Measurements from ENCODE around the gene INF2.

Gene INF2

GRCh38 chr14:104694475-104694950 is 5.1 kb downstream of the INF2 start:
- TF ChIP-seq PATZ1 (CRISPR knock-in tag; IDR thresholded peaks at IDR 0.05; ENCODE audit: borderline replicate concordance), result no peak
- no peak for ATAC-seq

GRCh38 chr14:104694991-104695659 is 5.7 kb downstream of the INF2 start:
- TF ChIP-seq ZC3H10 (CRISPR knock-in tag; IDR thresholded peaks at IDR 0.05), result no peak
- no peak for TF ChIP-seq SNAI2 (CRISPR knock-in tag; IDR thresholded peaks at IDR 0.05)
- TF ChIP-seq RARB (CRISPR knock-in tag; IDR thresholded peaks at IDR 0.05), result no peak
- no peak for TF ChIP-seq ESRRG (CRISPR knock-in tag; IDR thresholded peaks at IDR 0.05)
- TF ChIP-seq ZNF8 (CRISPR knock-in tag; IDR thresholded peaks at IDR 0.05), result no peak
- TF ChIP-seq CSDC2 (CRISPR knock-in tag; IDR thresholded peaks at IDR 0.05), result no peak
- TF ChIP-seq ZNF70 (CRISPR knock-in tag; IDR thresholded peaks at IDR 0.05), result no peak
- no peak for TF ChIP-seq ARNTL (CRISPR knock-in tag; IDR thresholded peaks at IDR 0.05; ENCODE audit: borderline replicate concordance, low read depth)
- TF ChIP-seq ISL1 (CRISPR knock-in tag; IDR thresholded peaks at IDR 0.05), result no peak
- TF ChIP-seq ZFP30 (CRISPR knock-in tag; IDR thresholded peaks at IDR 0.05), result no peak
- TF ChIP-seq ZNF565 (CRISPR knock-in tag; conservative IDR thresholded peaks at IDR 0.05; ENCODE audit: low read depth), result no peak
- TF ChIP-seq GLIS3 (CRISPR knock-in tag; IDR thresholded peaks at IDR 0.05), result no peak
- TF ChIP-seq OSR1 (CRISPR knock-in tag; IDR thresholded peaks at IDR 0.05), result no peak
- no peak for TF ChIP-seq TCF4 (CRISPR knock-in tag; IDR thresholded peaks at IDR 0.05; ENCODE audit: borderline replicate concordance)
- TF ChIP-seq BACH2 (CRISPR knock-in tag; IDR thresholded peaks at IDR 0.05; ENCODE audit: borderline replicate concordance), result no peak
- TF ChIP-seq CREB5 (CRISPR knock-in tag; IDR thresholded peaks at IDR 0.05; ENCODE audit: low read depth), result no peak
- no peak for TF ChIP-seq PPARA (CRISPR knock-in tag; IDR thresholded peaks at IDR 0.05; ENCODE audit: borderline replicate concordance)
- no peak for TF ChIP-seq TOX (CRISPR knock-in tag; IDR thresholded peaks at IDR 0.05; ENCODE audit: borderline replicate concordance)
- no peak for TF ChIP-seq POU6F1 (CRISPR knock-in tag; IDR thresholded peaks at IDR 0.05; ENCODE audit: borderline replicate concordance, low read depth)

GRCh38 chr14:104695660-104696000 is 6.2 kb downstream of the INF2 start:
- ATAC-seq, result no peak
- TF ChIP-seq ZFP3 (CRISPR knock-in tag; IDR thresholded peaks at IDR 0.05), result no peak

More at GRCh38 chr14:104694991-104695659, 5.7 kb downstream of the INF2 start:
- ATAC-seq, result no peak

- ATAC-seq, result no peak
- TF ChIP-seq TCF4 (CRISPR knock-in tag; IDR thresholded peaks at IDR 0.05; ENCODE audit: borderline replicate concordance) (no peak), ESRRG (CRISPR knock-in tag; IDR thresholded peaks at IDR 0.05) (no peak)
Measured at GRCh38 chr14:104696671-104697316, 7.4 kb downstream of the INF2 start.

GRCh38 chr14:104697317-104697703 is 7.9 kb downstream of the INF2 start:
- TF ChIP-seq ZFP3 (CRISPR knock-in tag; IDR thresholded peaks at IDR 0.05) (no peak), ZNF565 (CRISPR knock-in tag; conservative IDR thresholded peaks at IDR 0.05; ENCODE audit: low read depth) (no peak), BACH2 (CRISPR knock-in tag; IDR thresholded peaks at IDR 0.05; ENCODE audit: borderline replicate concordance) (no peak), PATZ1 (CRISPR knock-in tag; IDR thresholded peaks at IDR 0.05; ENCODE audit: borderline replicate concordance) (no peak), GLIS3 (CRISPR knock-in tag; IDR thresholded peaks at IDR 0.05) (no peak), TCF4 (CRISPR knock-in tag; IDR thresholded peaks at IDR 0.05; ENCODE audit: borderline replicate concordance) (no peak), ZNF70 (CRISPR knock-in tag; IDR thresholded peaks at IDR 0.05) (no peak), ESRRG (CRISPR knock-in tag; IDR thresholded peaks at IDR 0.05) (no peak), TSHZ2 (CRISPR knock-in tag; IDR thresholded peaks at IDR 0.05) (no peak), ARNTL (CRISPR knock-in tag; IDR thresholded peaks at IDR 0.05; ENCODE audit: borderline replicate concordance, low read depth) (no peak), ZNF8 (CRISPR knock-in tag; IDR thresholded peaks at IDR 0.05) (no peak)
- ATAC-seq, result no peak

All from SK-N-SH treated with all-trans-retinoic acid at 6 μM for 48 hours (cell line).